HG03432 (cell line): ENCODE data around the gene EFCAB6.

Source experiments
- ATAC-seq: cut with Tn5 transposase; IDR thresholded peaks from one replicate; pipeline ENCODE4 v1.9.1; 2021; ENCODE audit warnings: mild to moderate bottlenecking, moderate library complexity; ENCODE audit not compliant: unreplicated experiment

Gene EFCAB6

GRCh38 chr22:43831561-43832392 is 19.7 kb upstream of the EFCAB6 start:
- ATAC-seq = no peak

DNA sequence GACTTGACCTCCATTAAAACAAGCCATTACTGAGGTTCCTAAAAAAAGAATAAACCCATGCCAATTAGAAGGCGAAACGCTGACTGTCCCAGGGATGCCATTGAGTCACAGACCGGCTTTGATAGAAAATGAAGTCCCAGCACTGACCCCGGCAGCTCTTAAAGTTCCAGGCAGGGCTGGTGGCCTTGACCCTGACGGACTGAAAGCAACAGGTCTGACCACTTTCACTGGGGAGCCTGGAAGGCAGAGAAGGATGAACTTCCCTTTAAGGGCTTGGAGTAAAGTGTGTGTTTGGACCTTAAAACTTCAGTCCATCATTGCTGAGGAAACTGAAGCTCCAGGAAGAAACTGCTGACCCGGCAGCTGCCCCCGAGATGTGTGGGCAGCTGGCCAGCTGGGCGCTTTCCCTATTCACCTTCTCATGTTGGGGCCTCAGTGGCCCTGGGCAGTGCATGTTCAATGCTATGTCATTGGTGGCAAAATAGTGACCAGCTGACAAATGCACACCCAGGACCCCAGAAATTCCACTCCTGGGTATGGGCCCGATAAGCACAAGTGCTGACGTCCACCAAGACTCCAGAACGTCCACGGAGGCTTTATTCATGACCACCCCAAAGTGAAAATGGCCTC is 18.9 kb upstream of the EFCAB6 start:
- no peak for ATAC-seq

- ATAC-seq = no peak
Measured at GRCh38 chr22:43829904-43830851, 18.1 kb upstream of the EFCAB6 start.

GRCh38 chr22:43828998-43829782 is 17.1 kb upstream of the EFCAB6 start:
- no peak for ATAC-seq

DNA sequence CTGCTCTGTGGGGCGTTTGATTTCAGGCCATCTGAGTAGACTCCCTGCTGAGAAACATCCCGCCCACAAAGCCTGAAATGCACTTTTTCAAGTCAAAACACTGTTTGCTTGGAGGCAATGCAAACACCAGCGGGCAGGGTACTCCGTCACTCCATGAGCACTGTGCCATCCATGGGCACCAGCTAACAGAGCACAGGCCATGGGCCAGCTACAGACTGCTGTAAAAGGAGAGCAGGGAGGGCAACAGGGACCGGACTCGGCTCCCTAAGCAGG is 16.6 kb upstream of the EFCAB6 start:
- no peak for ATAC-seq

DNA sequence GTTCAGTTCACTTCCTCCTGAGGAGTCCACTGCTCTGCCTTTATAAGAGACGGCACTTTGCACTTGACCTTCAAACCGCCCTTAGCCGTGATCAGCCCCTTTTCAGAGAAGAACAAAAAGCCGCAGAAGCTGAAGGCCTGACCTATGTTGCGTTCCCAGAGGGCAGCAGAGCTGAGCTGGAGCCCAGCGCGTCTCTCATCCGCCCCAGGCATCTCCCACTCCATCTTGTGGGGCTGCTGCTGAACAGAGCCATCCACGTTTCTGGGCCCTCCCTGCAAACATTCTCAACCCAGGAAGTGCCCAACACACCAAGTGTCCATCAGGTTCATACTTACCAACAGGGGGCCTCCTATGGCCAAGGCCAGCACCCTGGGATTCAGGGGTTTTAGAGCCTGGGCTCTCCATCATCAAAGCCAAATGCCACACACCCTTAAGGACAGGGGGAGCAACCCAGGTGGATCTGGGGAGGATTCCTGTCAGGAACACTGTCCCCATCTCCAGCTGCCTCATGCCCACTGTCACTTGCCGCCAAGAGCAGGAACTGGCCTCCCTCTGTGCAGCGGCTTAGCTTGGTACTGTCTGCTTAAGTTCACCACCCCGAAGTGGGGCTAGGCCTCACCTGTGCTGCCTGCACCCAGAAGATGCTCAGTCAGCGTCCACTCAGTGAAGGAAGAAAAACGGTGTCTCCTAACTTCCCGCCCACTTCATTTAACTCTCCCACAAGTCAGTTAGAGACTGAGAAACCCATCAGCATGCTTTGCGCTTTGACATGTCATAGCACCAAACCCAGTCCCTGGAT is 16.0 kb upstream of the EFCAB6 start:
- no peak for ATAC-seq

DNA sequence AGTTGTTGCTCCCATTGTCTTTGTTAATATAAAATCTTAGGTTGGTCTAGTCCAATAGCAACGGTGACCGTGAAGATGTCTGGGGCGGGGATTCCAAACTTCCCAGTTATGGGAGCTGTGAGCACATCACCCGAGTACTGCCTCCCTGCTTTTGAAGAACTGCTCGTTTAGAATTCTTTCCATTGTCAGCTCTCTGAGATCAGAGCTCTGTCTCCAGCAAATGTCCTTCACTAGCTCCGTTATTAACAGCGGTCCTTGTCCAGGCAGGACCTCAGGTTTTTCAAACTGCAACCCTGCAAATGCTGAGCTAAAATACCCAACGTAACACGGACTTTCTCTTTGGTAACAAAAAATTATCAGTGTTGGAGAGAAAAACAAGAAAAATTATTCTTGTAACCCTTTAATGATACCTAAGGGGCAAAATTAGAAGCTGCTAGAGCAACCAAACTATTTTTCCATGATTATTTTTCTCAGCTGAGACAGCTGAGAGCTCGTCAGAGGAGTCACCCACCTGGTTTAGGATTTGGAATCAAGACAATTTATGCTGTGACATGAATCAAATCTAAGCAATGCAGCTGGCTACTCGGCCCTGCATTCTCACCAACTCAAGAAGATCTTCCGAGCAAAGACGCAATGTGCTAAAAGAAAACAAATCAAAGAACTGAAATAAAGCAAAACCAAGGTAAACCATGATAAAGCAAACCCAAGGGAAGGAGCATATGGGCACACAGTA is 15.1 kb upstream of the EFCAB6 start:
- ATAC-seq = no peak

GRCh38 chr22:43826142-43827002 is 14.3 kb upstream of the EFCAB6 start:
- ATAC-seq = no peak

- ATAC-seq = no peak
Measured at GRCh38 chr22:43825651-43826050, 13.5 kb upstream of the EFCAB6 start.

- no peak for ATAC-seq
Measured at GRCh38 chr22:43824724-43825420, 12.8 kb upstream of the EFCAB6 start.

GRCh38 chr22:43823911-43824665 is 12.0 kb upstream of the EFCAB6 start:
- no peak for ATAC-seq

DNA sequence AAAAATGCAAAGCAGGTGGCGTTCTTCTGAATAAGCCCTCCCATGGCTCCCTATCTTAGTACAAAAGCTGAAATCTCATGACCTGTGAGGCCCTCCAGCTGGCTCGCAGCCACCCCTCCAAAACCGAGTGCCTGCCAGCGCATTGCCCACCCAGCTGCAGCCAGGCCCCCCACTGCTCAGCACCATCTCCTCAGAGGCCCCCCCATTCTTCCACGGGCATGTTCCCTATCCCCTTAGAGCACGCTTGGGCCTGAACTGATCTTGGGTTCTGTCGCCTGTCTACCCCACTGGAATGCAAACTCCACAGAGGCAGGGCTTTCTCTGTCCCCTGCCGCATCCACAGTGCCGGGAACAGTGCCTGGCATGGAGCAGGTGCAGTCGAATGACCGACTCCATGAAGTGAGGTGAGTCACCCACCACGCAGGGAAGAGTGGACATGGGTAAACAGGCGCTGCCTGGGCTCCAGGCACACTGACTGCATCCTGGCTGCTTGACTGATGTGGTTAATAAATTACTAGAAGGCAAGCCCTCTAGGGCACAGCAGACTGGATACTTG is 11.3 kb upstream of the EFCAB6 start:
- ATAC-seq = no peak

DNA sequence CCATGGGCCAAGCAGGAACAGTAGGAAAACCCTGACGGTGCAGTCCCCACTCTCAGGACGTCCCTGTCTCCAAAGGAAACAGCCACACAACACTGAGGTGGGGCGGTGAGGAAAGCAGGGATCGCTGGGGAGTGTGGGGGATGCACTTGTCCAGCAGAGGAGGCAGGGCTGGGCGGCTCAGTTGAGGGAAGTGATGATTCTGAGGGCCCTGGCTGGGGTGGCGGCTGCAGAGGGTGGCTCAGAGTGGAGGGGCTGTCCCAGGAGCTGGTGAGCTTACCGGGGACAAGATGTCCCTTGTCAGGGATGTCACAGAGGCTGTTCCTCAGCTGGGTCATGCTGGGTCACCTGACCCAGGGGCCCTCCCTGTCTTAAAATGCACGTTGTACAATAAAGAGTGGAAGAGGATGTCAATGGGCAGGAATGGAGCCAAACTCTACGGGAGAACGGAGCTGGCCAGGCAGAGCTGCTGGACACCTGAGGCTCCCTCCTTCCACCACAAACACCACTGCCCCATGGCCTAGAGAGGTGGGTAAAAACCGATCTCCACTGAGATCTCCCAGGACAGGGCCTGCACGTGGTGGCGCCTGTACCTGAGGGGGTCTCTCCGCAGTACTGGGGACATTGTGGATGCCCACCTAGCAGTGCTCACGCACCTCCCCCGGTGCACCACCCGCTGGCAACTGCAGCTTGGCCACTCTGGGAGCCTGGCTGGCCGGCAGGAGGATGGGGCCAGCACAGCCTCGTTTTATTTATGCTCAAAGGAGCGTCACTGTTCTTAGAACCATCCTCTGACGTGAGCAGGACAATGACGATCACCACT is 9.7 kb upstream of the EFCAB6 start:
- ATAC-seq = no peak

DNA sequence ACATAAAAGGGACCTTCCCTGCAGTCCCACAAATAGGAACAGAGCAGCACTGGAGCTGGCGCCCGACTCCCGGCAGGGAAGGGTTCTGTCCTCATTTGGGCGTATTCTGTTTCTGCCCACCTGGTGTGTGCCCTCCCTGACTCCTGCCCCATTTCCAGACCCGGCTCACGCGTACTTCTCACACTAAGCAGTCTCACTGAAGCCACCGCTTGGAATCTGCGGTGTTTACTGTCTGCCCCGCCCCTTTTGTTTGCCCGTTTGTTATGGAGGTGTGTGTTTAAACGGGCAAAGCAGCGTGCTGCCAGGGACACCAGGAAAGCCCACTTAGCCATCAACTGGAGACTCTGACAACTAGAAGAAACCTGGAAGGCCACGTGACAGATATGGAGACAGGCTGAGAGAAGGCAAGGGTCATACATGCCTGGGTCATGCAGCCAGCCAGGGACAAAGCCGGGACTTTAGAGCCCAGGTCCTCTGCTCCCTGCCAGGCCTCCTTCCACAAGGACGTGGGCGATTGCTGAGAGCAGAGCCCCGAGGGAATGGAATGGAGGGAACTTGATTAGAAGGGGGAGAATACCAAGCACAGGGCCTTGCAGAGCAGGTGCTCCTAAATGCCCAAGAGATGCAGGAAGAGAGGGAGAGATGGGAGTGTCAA is 8.7 kb upstream of the EFCAB6 start:
- ATAC-seq = no peak

GRCh38 chr22:43819931-43820640 is 8.0 kb upstream of the EFCAB6 start:
- no peak for ATAC-seq
